ENCODE data around the gene PEX7. TPM values are rescaled to one million over a fixed set of nuclear protein-coding genes. Genes with fewer than 3 reads are reported as not detected.
A peak's percentile ranks its signal among the peaks of the same experiment; 100 is the strongest.

PEX7 gene
- total and polyA plus RNA-seq, 10 of the 15 experiments (the other 5 are each of a cell fraction or from before 2014, with no cell fraction given): 0.58 to 12.4 (median 8.8) TPM

- in situ Hi-C loops (cut with MboI) (loop anchor here (5.0 to 10.0 kb wide), 2 partner anchors 149 to 507 kb away; partner anchors contain the start of gene BCLAF1), intact Hi-C loops (cut with micrococcal nuclease; ENCODE audit: unreplicated experiment) (loop anchor here (1.0 to 5.0 kb wide), 4 partner anchors 18 to 199 kb away; no protein-coding TSS in a partner anchor)
- Histone ChIP-seq H3K4me1 (ENCODE audit: control insufficient read depth, insufficient read depth, low read length) (peaks cover 12% of the 10 kb centered on the region), H3K9me3 (replicated peaks; ENCODE audit: control insufficient read depth, insufficient read depth, low read length) (no peaks in the 10 kb centered on the region), H3K79me2 (ENCODE audit: control insufficient read depth, insufficient read depth, low read length) (peaks cover 71% of the 10 kb centered on the region), H4K20me1 (ENCODE audit: control insufficient read depth, insufficient read depth) (no peaks in the 10 kb centered on the region), H3K9ac (ENCODE audit: control insufficient read depth, insufficient read depth, low read length) (peak overlapping the region; percentile 90), H3K36me3 (ENCODE audit: control insufficient read depth in 2 of 2, insufficient read depth in 2 of 2, low read length in 1 of 2) (peaks cover 0 to 5% of the 10 kb centered on the region in 2 experiments; a peak in 1 of 4 replicates), H3K27me3 (replicated peaks in 1 of 2; ENCODE audit: control insufficient read depth in 2 of 2, insufficient read depth in 2 of 2, low read length in 1 of 2) (no peaks in the 10 kb centered on the region), H3K4me3 (peak overlapping the region; percentile 71), H2AFZ (ENCODE audit: control insufficient read depth, low read depth, low read length) (no peak overlapping the region), H3K4me2 (ENCODE audit: control insufficient read depth, insufficient read depth) (peak overlapping the region; percentile 94), H3K27ac (ENCODE audit: control insufficient read depth, insufficient read depth) (peak overlapping the region; percentile 98)
- under 1% methylated on average over 62 of the region's 62 CpGs for WGBS (ENCODE audit: insufficient coverage, insufficient replicate concordance, low lambda C conversion rate, missing lambda C conversion rate)
- TSS peak; percentile 65 for BruUV-seq (replicated peaks)
- peak; percentile 59 for FAIRE-seq
- SMC1A ChIA-PET (ENCODE audit: uncharacterized antibody, unreplicated experiment): interaction anchor here (0.7 to 13.3 kb wide), 29 partner anchors 10 to 198 kb away, joined by 3 to 446 read pairs (median 5); no protein-coding TSS in a partner anchor
- POLR2A ChIA-PET: interaction anchor here (0.6 to 10.1 kb wide), 21 partner anchors 9 to 950 kb away, joined by 3 to 265 read pairs (median 4); partner anchors contain the start of genes BCLAF1 and PEX7
- RAD21 ChIA-PET (ENCODE audit: unreplicated experiment): interaction anchor here (0.8 to 12.6 kb wide), 52 partner anchors 7 to 470 kb away, joined by 3 to 405 read pairs (median 5); no protein-coding TSS in a partner anchor
- peak; percentile 28 for ATAC-seq
- DNase-seq (ENCODE audit: low read depth, low spot score): peak; percentile 89
- CTCF ChIA-PET: interaction anchor here (0.9 to 9.8 kb wide), 59 partner anchors 11 to 501 kb away, joined by 3 to 411 read pairs (median 6); partner anchors contain the start of gene BCLAF1
- peak; percentile 88 for TF ChIP-seq SMAD1 (IDR thresholded peaks at IDR 0.05; ENCODE audit: low read depth, partially characterized antibody)
- TF ChIP-seq IRF4 (IDR thresholded peaks at IDR 0.05; ENCODE audit: low read depth, low read length): peak; percentile 20; the same call in 1 of the 2 replicates
- TF ChIP-seq CUX1 (IDR thresholded peaks at IDR 0.05; ENCODE audit: insufficient replicate concordance, low read depth, low read length): no peak
- peak; percentile 66; the same call in 2 of the 3 replicates for TF ChIP-seq POU2F2 (IDR thresholded peaks at IDR 0.05; ENCODE audit: borderline replicate concordance, low read depth, low read length)
- peak; percentile 53; the same call in 1 of the 2 replicates for TF ChIP-seq ZBED1 (IDR thresholded peaks at IDR 0.05; ENCODE audit: borderline replicate concordance)
- TF ChIP-seq YY1 (IDR thresholded peaks at IDR 0.05; ENCODE audit: low read depth, low read length): 0 out of 2 replicates have a peak, but pooled peaks have one; percentile 17
- no peak for TF ChIP-seq SUZ12 (IDR thresholded peaks at IDR 0.05; ENCODE audit: unreplicated experiment)
- TF ChIP-seq ZNF24 (IDR thresholded peaks at IDR 0.05): no peak
- peak; percentile 77; the same call in 1 of the 2 replicates for TF ChIP-seq NBN (IDR thresholded peaks at IDR 0.05)
- TF ChIP-seq E2F8 (IDR thresholded peaks at IDR 0.05; ENCODE audit: low read depth, partially characterized antibody): no peak
- TF ChIP-seq MYC (IDR thresholded peaks at IDR 0.05; ENCODE audit: insufficient read depth, insufficient read length, insufficient replicate concordance, low read length, severe bottlenecking): peak; percentile 10
- TF ChIP-seq ELK1 (IDR thresholded peaks at IDR 0.05; ENCODE audit: low read depth, low read length): no peak
- peak; percentile 24; the same call in 1 of the 2 replicates for TF ChIP-seq LARP7 (IDR thresholded peaks at IDR 0.05)
These were observed 30.9 kb upstream of the PEX7 start for GRCh38 chr6:136791296-136792094.
